Measurements from ENCODE around the gene ACVR1. TPM values are rescaled to one million over a fixed set of nuclear protein-coding genes. Genes with fewer than 3 reads are reported as not detected.

ACVR1 gene
- polyA plus RNA-seq, 1 of the 3 experiments (the other 2 are of a cell fraction): 22.4 TPM

- Histone ChIP-seq H3K4me1 (ENCODE audit: control insufficient read depth in 1 of 2, insufficient read depth in 2 of 2, low read depth in 1 of 2, low read length in 1 of 2) (peaks cover 34 to 63% of the 10 kb centered on the region in 2 experiments), H3K4me2 (peak overlapping the region; percentile 84; the same call in 1 of the 2 replicates), H4K20me1 (ENCODE audit: insufficient read depth) (peaks cover 4% of the 10 kb centered on the region; the same call in 1 of the 2 replicates), H3K9ac (no peak overlapping the region), H3K27ac (ENCODE audit: low read depth in 2 of 2, low read length in 1 of 2) (peak overlapping the region; percentile 93 to 99), H3K9me3 (no peaks in the 10 kb centered on the region), H3K9me2 (no peaks in the 10 kb centered on the region), H3F3A (replicated peaks; ENCODE audit: insufficient read depth) (peaks cover 27% of the 10 kb centered on the region), H3K27me3 (ENCODE audit: insufficient read depth) (no peaks in the 10 kb centered on the region), H3K36me3 (replicated peaks in 1 of 2; ENCODE audit: control insufficient read depth in 1 of 2, insufficient read depth in 2 of 2, low read length in 1 of 2) (no peaks in the 10 kb centered on the region), H3K79me2 (ENCODE audit: insufficient read depth) (peaks cover 59% of the 10 kb centered on the region), H3K4me3 (ENCODE audit: low read depth in 2 of 2, low read length in 1 of 2) (no peak overlapping the region), H2AFZ (ENCODE audit: low read depth) (no peak overlapping the region)
- DNase-seq: peak; percentile 29
- 83% methylated on average over 2 of the region's 2 CpGs for whole genome bisulfite sequencing (ENCODE audit: low lambda C conversion rate)
- POLR2A ChIA-PET: no interaction called here
- CTCF ChIA-PET: interaction anchor here (0.5 to 1.9 kb wide), 3 partner anchors 37 to 998 kb away, joined by 3 to 5 read pairs (median 5); partner anchors contain the start of gene ACVR1
- no peak for TF ChIP-seq TEAD4 (IDR thresholded peaks at IDR 0.05; ENCODE audit: borderline replicate concordance, insufficient read depth)
- TF ChIP-seq EZH2phosphoT487 (IDR thresholded peaks at IDR 0.05; ENCODE audit: borderline replicate concordance, low read depth): no peak
- no peak for TF ChIP-seq SMC3 (IDR thresholded peaks at IDR 0.05; ENCODE audit: low read depth, low read length)
- TF ChIP-seq SIN3A (IDR thresholded peaks at IDR 0.05; ENCODE audit: borderline replicate concordance, low read depth, low read length): no peak
- no peak for TF ChIP-seq MEF2A (IDR thresholded peaks at IDR 0.05; ENCODE audit: borderline replicate concordance, low read depth)
- TF ChIP-seq POLR2AphosphoS5 (IDR thresholded peaks at IDR 0.05; ENCODE audit: low read depth, low read length): no peak
- TF ChIP-seq TCF12 (IDR thresholded peaks at IDR 0.05): no peak
- no peak for TF ChIP-seq EP300 (IDR thresholded peaks at IDR 0.05; ENCODE audit: borderline replicate concordance in 1 of 2, low read depth in 1 of 2, low read length in 1 of 2)
- TF ChIP-seq RXRA (IDR thresholded peaks at IDR 0.05; ENCODE audit: borderline replicate concordance, low read depth): no peak
- no peak for TF ChIP-seq CHD2 (IDR thresholded peaks at IDR 0.05; ENCODE audit: low read length, partially characterized antibody)
- TF ChIP-seq NRF1 (IDR thresholded peaks at IDR 0.05; ENCODE audit: low read depth, low read length): no peak
- TF ChIP-seq GATA2 (CRISPR knock-in tag; IDR thresholded peaks at IDR 0.05): no peak
Measured at GRCh38 chr2:157839822-157840221, 36.3 kb downstream of the ACVR1 start.

DNA sequence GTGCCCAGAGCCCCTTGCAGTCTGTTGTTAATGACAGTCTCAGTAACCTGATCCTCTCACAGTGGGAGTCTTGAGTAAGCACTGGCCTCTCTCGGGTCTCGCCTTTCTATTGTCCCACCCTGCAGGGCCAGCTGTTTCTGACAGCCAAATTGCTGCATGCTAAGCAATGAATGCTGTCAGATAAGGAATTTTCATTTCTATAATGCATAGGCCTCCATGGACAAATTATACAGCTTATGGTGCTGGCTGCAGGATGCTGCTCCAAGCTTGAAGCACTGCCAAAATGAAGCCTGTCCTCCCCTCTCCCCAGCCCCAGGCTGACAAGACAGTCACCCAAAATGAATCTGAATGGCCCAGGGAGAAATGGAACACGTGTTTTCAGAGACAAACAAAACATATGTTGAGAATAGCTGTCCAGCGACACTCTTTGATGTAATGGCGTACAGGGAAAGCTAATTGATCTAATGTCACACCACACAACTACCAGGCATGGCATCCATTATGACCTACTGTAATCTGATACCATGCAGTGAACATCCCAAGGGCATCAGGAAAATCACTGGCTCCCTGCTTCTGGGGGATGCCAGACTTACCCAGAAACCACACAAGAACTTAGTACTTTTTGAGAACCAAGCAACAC, 36.8 kb downstream of the ACVR1 start:
- Histone ChIP-seq H3K9ac (no peak overlapping the region; the same call in 1 of the 2 replicates), H4K20me1 (ENCODE audit: insufficient read depth) (peaks cover 4% of the 10 kb centered on the region; the same call in 1 of the 2 replicates), H3K27me3 (ENCODE audit: insufficient read depth) (no peaks in the 10 kb centered on the region), H3K79me2 (ENCODE audit: insufficient read depth) (peaks cover 60% of the 10 kb centered on the region), H3K4me2 (peak overlapping the region; percentile 84), H3K9me3 (no peaks in the 10 kb centered on the region), H3K9me2 (no peaks in the 10 kb centered on the region), H2AFZ (ENCODE audit: low read depth) (no peak overlapping the region), H3F3A (replicated peaks; ENCODE audit: insufficient read depth) (peaks cover 27% of the 10 kb centered on the region), H3K4me1 (ENCODE audit: control insufficient read depth in 1 of 2, insufficient read depth in 2 of 2, low read depth in 1 of 2, low read length in 1 of 2) (peaks cover 34 to 66% of the 10 kb centered on the region in 2 experiments), H3K36me3 (replicated peaks in 1 of 2; ENCODE audit: control insufficient read depth in 1 of 2, insufficient read depth in 2 of 2, low read length in 1 of 2) (no peaks in the 10 kb centered on the region), H3K27ac (ENCODE audit: low read depth in 2 of 2, low read length in 1 of 2) (peak overlapping the region; percentile 93 to 99), H3K4me3 (ENCODE audit: low read depth in 2 of 2, low read length in 1 of 2) (no peak overlapping the region)
- ChIA-PET CTCF (interaction anchor here (1.2 to 1.9 kb wide), 3 partner anchors 30 to 151 kb away, joined by 4 to 5 read pairs (median 5); partner anchors contain the start of gene ACVR1), POLR2A (interaction anchor here (0.6 kb wide), 2 partner anchors 11 to 36 kb away, joined by 3 read pairs; no protein-coding TSS in a partner anchor)
- 27% methylated on average over 5 of the region's 5 CpGs for WGBS (ENCODE audit: low lambda C conversion rate)
- DNase-seq: peak; percentile 63
- TF ChIP-seq ZBTB33 (IDR thresholded peaks at IDR 0.05; ENCODE audit: borderline replicate concordance, low read depth) (no peak), FOXM1 (IDR thresholded peaks at IDR 0.05; ENCODE audit: low read depth) (no peak), RFX5 (IDR thresholded peaks at IDR 0.05; ENCODE audit: low read length) (no peak), TAF1 (IDR thresholded peaks at IDR 0.05; ENCODE audit: borderline replicate concordance, low read depth, low read length) (no peak), GATA2 (CRISPR knock-in tag; IDR thresholded peaks at IDR 0.05) (peak; percentile 65), SIN3A (IDR thresholded peaks at IDR 0.05; ENCODE audit: borderline replicate concordance, low read depth, low read length) (peak; percentile 89), TEAD4 (IDR thresholded peaks at IDR 0.05; ENCODE audit: borderline replicate concordance, insufficient read depth) (no peak), ELF1 (IDR thresholded peaks at IDR 0.05) (no peak), MEF2A (IDR thresholded peaks at IDR 0.05; ENCODE audit: borderline replicate concordance, low read depth) (no peak), FOXJ3 (CRISPR knock-in tag; IDR thresholded peaks at IDR 0.05) (0 out of 2 replicates have a peak, but pooled peaks have one; percentile 25), EZH2phosphoT487 (IDR thresholded peaks at IDR 0.05; ENCODE audit: borderline replicate concordance, low read depth) (no peak), NFIC (IDR thresholded peaks at IDR 0.05; ENCODE audit: borderline replicate concordance) (0 out of 2 replicates have a peak, but pooled peaks have one; percentile 10), PBX3 (IDR thresholded peaks at IDR 0.05) (peak; percentile 10; the same call in 1 of the 2 replicates), MXI1 (IDR thresholded peaks at IDR 0.05; ENCODE audit: low read depth, low read length) (peak; percentile 95), RCOR1 (IDR thresholded peaks at IDR 0.05; ENCODE audit: low read length) (peak; percentile 71; the same call in 1 of the 2 replicates), TCF12 (IDR thresholded peaks at IDR 0.05) (peak; percentile 3; the same call in 1 of the 2 replicates), SMC3 (IDR thresholded peaks at IDR 0.05; ENCODE audit: low read depth, low read length) (no peak)
- TF ChIP-seq, protein P1, sequence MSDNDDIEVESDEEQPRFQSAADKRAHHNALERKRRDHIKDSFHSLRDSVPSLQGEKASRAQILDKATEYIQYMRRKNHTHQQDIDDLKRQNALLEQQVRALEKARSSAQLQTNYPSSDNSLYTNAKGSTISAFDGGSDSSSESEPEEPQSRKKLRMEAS (IDR thresholded peaks at IDR 0.05; ENCODE audit: low read depth): peak; percentile 69

All from SK-N-SH (cell line).